Tibial nerve (tissue), 4 donors: Measurements from ENCODE around the gene SHB.

Experiments used
- CTCF ChIP-seq, 5 experiments: fragments of 200-600 bp in 3 of 5; fragments of 450-650 bp in 2 of 5; sonication (generic) in 3 of 5; IDR thresholded peaks; one replicate each; pipeline ENCODE4 v1.5.1; 2016 to 2019; ENCODE audit warnings: antibody characterized with exemption in 5 of 5, mild to moderate bottlenecking in 3 of 5, moderate library complexity in 2 of 5
- EP300 ChIP-seq, 2 donors: sonication (generic); formaldehyde crosslinking; IDR thresholded peaks; one replicate each; pipeline ENCODE4 v1.6.1; 2017; ENCODE audit warnings: antibody characterized with exemption in 2 of 2, mild to moderate bottlenecking in 1 of 2
- POLR2A ChIP-seq, 2 donors: fragments of 450-650 bp; IDR thresholded peaks; one replicate each; pipeline ENCODE4 v1.6.1; 2017; ENCODE audit warnings: antibody characterized with exemption in 2 of 2, mild to moderate bottlenecking in 2 of 2, moderate library complexity in 2 of 2

- TF ChIP-seq CTCF (IDR thresholded peaks at IDR 0.05): no peak
- TF ChIP-seq POLR2A (IDR thresholded peaks at IDR 0.05): no peak
- no peak for TF ChIP-seq EP300 (IDR thresholded peaks at IDR 0.05)
Measured at GRCh38 chr9:37919246-37919955, 149.6 kb downstream of the SHB start.
